Suprapubic skin (tissue), 4 donors: ENCODE data around the gene SLC25A10.

Source experiments
- CTCF ChIP-seq, 2 donors: fragments of 200-600 bp in 1 of 2; fragments of 450-650 bp in 1 of 2; sonication (generic) in 1 of 2; IDR thresholded peaks; one replicate each; pipeline ENCODE4 v1.5.1; 2016 to 2019; ENCODE audit warnings: antibody characterized with exemption in 2 of 2, mild to moderate bottlenecking in 1 of 2, moderate library complexity in 1 of 2
- EP300 ChIP-seq: sonication (generic); formaldehyde crosslinking; IDR thresholded peaks from one replicate; pipeline ENCODE4 v1.6.1; 2017; ENCODE audit warnings: antibody characterized with exemption
- POLR2A ChIP-seq, 2 donors: fragments of 450-650 bp; IDR thresholded peaks; one replicate each; pipeline ENCODE4 v1.6.1; 2017; ENCODE audit warnings: antibody characterized with exemption in 2 of 2, mild to moderate bottlenecking in 2 of 2, moderate library complexity in 2 of 2
- POLR2AphosphoS5 ChIP-seq, 3 donors: sonication (generic); formaldehyde crosslinking; IDR thresholded peaks; one replicate each; pipeline ENCODE4 v1.6.1; 2017; ENCODE audit warnings: antibody characterized with exemption in 3 of 3

- TF ChIP-seq POLR2A (IDR thresholded peaks at IDR 0.05) (no peak), CTCF (IDR thresholded peaks at IDR 0.05) (no peak), POLR2AphosphoS5 (IDR thresholded peaks at IDR 0.05) (no peak), EP300 (no peak)
These were observed 11.5 kb upstream of the SLC25A10 start for GRCh38 chr17:81700353-81701287.
